Measurements from ENCODE around the gene GUCY2C.

The GUCY2C gene

DNA sequence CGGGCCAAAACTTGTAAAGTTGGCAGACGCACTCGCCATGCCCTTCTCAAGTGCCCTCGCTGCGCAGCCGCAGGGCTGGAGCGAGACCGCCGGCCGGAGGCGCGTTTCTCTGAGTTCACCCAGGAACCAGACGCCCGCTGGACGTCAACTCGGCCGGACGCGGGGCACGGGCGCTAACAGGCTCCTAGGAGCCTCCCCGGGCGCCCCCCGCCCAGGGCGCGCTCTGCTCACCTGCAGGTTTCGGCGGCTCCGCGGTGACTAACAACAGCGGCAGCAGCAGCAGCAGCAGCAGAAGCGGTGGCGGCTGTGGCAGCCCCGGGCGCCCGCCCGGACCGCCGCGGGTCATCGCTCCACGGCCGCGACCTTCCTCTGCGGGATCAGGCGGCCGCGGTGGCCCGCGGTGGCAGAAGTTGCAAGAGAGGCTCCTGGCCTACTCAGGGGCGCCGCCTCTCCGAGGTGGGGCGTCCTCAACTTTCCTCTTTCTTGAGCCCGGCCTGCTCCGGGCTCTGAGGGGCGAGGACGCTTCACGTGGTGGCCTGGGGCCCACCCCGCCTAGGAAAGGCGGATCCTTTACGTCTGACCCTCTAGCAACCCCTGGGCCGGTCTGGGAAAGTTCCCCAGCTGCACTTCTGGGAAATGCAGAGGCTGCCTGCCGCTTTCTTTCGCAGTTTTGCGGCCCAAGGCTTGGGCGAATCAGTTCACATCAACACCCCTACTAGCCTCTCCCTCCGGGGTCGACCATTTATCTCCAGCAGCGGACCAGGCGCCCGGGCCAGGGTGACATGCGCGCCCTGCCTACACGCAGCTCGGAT is 128.8 kb downstream of the GUCY2C start, which contains the start of gene PLBD1:
Gene PLBD1 (minus strand): TSS at position 533 of the 812 bp plus-strand sequence. CDS start 187 bp downstream, at position 346.
- peak; percentile 5 to 17 for DNase-seq

DNA sequence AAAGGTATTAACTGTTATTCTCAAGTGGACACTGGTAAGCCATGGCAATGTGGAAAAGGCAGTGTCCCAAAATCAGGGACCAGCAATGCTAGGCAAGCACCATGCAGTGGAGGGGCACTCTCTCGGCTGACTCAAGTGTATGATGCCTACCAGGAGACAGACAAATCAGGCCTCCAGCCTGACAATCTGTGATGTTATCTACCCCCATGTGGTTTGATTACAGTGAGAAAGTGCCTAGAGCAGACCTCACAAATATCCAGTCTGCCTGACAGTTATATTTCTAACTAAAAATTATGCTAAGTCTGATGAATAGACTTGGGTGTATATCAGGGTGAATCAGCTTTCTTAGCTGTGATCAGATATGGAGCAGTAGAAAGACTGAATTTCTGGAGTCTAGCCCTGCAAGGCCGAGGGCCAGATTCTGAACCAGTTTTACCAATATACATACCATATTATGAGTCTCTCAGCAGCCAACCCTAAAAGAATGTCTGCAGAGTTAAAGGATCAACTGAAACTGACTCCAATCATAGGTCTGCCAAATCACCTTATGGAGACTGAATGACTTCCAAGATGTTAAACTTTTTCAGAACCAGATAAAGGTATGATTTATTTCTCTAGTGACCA is 132.0 kb downstream of the GUCY2C start:
- DNase-seq: no peak

DNA sequence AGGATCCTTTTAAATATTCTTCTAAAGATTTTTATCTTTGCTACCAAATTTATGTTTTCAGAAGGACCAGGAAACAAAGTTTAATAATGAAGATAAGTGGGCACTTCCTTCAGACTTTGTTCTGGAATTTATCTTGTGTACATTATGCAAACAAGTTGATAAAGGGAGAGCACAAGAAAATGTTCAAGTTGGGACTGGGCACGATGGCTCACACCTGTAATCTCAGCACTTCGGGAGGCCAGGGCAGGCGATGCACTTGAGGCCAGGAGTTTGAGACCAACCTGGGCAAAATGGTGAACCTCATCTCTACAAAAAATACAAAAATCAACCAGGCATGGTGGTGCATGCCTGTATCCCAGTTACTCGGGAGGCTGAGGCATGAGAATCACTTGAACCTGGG is 133.4 kb downstream of the GUCY2C start:
- no peak for DNase-seq
